Measurements from ENCODE around the gene BRSK1. TPM values are rescaled to one million over a fixed set of nuclear protein-coding genes. Genes with fewer than 3 reads are reported as not detected.

The BRSK1 gene
- total RNA-seq (2012; rRNA removed): 2.2 and 2.5 TPM in 2 replicates

GRCh38 chr19:55283548-55284377 lies at the start of gene BRSK1:
Gene BRSK1, plus strand, starts transcription at chr19:55283997. Its CDS starts 446 bp downstream, at chr19:55284443.
- no peak within 1 kb of the TSS for H3K9ac ChIP-seq (ENCODE audit: low read depth, low read length)
- H3K9me3 ChIP-seq (replicated peaks; ENCODE audit: low read length): no peaks in the 10 kb centered on the region
- peak within 1 kb of the TSS; percentile 49 for H3K4me3 ChIP-seq (ENCODE audit: low read length)
- H3K4me2 ChIP-seq (ENCODE audit: low read length): peak within 1 kb of the TSS; percentile 70
- no peaks in the 10 kb centered on the region for H3K27me3 ChIP-seq (ENCODE audit: control insufficient read depth, insufficient read depth, low read length)
- no peaks in the 10 kb centered on the region for H3K36me3 ChIP-seq (ENCODE audit: insufficient read depth, low read length)
- peaks cover 11% of the 10 kb centered on the region for H3K4me1 ChIP-seq (ENCODE audit: control insufficient read depth, insufficient read depth, low read length)

GRCh38 chr19:55238030-55238429 lies 45.8 kb upstream of the BRSK1 start:
- no peaks in the 10 kb centered on the region for H3K27me3 ChIP-seq (ENCODE audit: control insufficient read depth, insufficient read depth, low read length)
- H3K4me1 ChIP-seq (ENCODE audit: control insufficient read depth, insufficient read depth, low read length): no peaks in the 10 kb centered on the region
- no peaks in the 10 kb centered on the region for H3K9me3 ChIP-seq (replicated peaks; ENCODE audit: low read length)
- H3K36me3 ChIP-seq (ENCODE audit: insufficient read depth, low read length): peaks cover 61% of the 10 kb centered on the region
- H3K4me2 ChIP-seq (ENCODE audit: low read length): no peak overlapping the region
- no peak overlapping the region for H3K9ac ChIP-seq (ENCODE audit: low read depth, low read length)
- H3K4me3 ChIP-seq (ENCODE audit: low read length): no peak overlapping the region

GRCh38 chr19:55239004-55239403 lies 44.8 kb upstream of the BRSK1 start:
- H3K4me2 ChIP-seq (ENCODE audit: low read length): no peak overlapping the region
- no peak overlapping the region for H3K4me3 ChIP-seq (ENCODE audit: low read length)
- H3K9me3 ChIP-seq (replicated peaks; ENCODE audit: low read length): no peaks in the 10 kb centered on the region
- H3K4me1 ChIP-seq (ENCODE audit: control insufficient read depth, insufficient read depth, low read length): no peaks in the 10 kb centered on the region
- peaks cover 58% of the 10 kb centered on the region for H3K36me3 ChIP-seq (ENCODE audit: insufficient read depth, low read length)
- no peak overlapping the region for H3K9ac ChIP-seq (ENCODE audit: low read depth, low read length)
- H3K27me3 ChIP-seq (ENCODE audit: control insufficient read depth, insufficient read depth, low read length): no peaks in the 10 kb centered on the region

- Histone ChIP-seq H3K4me2 (ENCODE audit: low read length) (no peak overlapping the region), H3K4me3 (ENCODE audit: low read length) (no peak overlapping the region), H3K9me3 (replicated peaks; ENCODE audit: low read length) (no peaks in the 10 kb centered on the region), H3K4me1 (ENCODE audit: control insufficient read depth, insufficient read depth, low read length) (no peaks in the 10 kb centered on the region), H3K27me3 (ENCODE audit: control insufficient read depth, insufficient read depth, low read length) (no peaks in the 10 kb centered on the region), H3K9ac (ENCODE audit: low read depth, low read length) (no peak overlapping the region), H3K36me3 (ENCODE audit: insufficient read depth, low read length) (peaks cover 72% of the 10 kb centered on the region)
Observed at GRCh38 chr19:55240713-55241020, 43.1 kb upstream of the BRSK1 start.

- Histone ChIP-seq H3K4me2 (ENCODE audit: low read length) (no peak overlapping the region), H3K9me3 (replicated peaks; ENCODE audit: low read length) (no peaks in the 10 kb centered on the region), H3K4me3 (ENCODE audit: low read length) (no peak overlapping the region), H3K27me3 (ENCODE audit: control insufficient read depth, insufficient read depth, low read length) (no peaks in the 10 kb centered on the region), H3K9ac (ENCODE audit: low read depth, low read length) (no peak overlapping the region), H3K4me1 (ENCODE audit: control insufficient read depth, insufficient read depth, low read length) (no peaks in the 10 kb centered on the region), H3K36me3 (ENCODE audit: insufficient read depth, low read length) (peaks cover 73% of the 10 kb centered on the region)
Observed at GRCh38 chr19:55241143-55241934, 42.5 kb upstream of the BRSK1 start.

GRCh38 chr19:55241935-55242464 lies 41.8 kb upstream of the BRSK1 start:
- peaks cover 71% of the 10 kb centered on the region for H3K36me3 ChIP-seq (ENCODE audit: insufficient read depth, low read length)
- no peak overlapping the region for H3K9ac ChIP-seq (ENCODE audit: low read depth, low read length)
- no peak overlapping the region for H3K4me3 ChIP-seq (ENCODE audit: low read length)
- H3K4me2 ChIP-seq (ENCODE audit: low read length): no peak overlapping the region
- no peaks in the 10 kb centered on the region for H3K4me1 ChIP-seq (ENCODE audit: control insufficient read depth, insufficient read depth, low read length)
- no peaks in the 10 kb centered on the region for H3K27me3 ChIP-seq (ENCODE audit: control insufficient read depth, insufficient read depth, low read length)
- no peaks in the 10 kb centered on the region for H3K9me3 ChIP-seq (replicated peaks; ENCODE audit: low read length)

GRCh38 chr19:55242517-55242916 lies 41.3 kb upstream of the BRSK1 start:
- Histone ChIP-seq H3K4me2 (ENCODE audit: low read length) (no peak overlapping the region), H3K27me3 (ENCODE audit: control insufficient read depth, insufficient read depth, low read length) (no peaks in the 10 kb centered on the region), H3K4me3 (ENCODE audit: low read length) (no peak overlapping the region), H3K36me3 (ENCODE audit: insufficient read depth, low read length) (peaks cover 65% of the 10 kb centered on the region), H3K4me1 (ENCODE audit: control insufficient read depth, insufficient read depth, low read length) (no peaks in the 10 kb centered on the region), H3K9ac (ENCODE audit: low read depth, low read length) (no peak overlapping the region), H3K9me3 (replicated peaks; ENCODE audit: low read length) (no peaks in the 10 kb centered on the region)

GRCh38 chr19:55244004-55244680 lies 39.7 kb upstream of the BRSK1 start:
- no peak overlapping the region for H3K4me3 ChIP-seq (ENCODE audit: low read length)
- H3K9me3 ChIP-seq (replicated peaks; ENCODE audit: low read length): no peaks in the 10 kb centered on the region
- H3K36me3 ChIP-seq (ENCODE audit: insufficient read depth, low read length): peaks cover 54% of the 10 kb centered on the region
- no peak overlapping the region for H3K4me2 ChIP-seq (ENCODE audit: low read length)
- H3K4me1 ChIP-seq (ENCODE audit: control insufficient read depth, insufficient read depth, low read length): no peaks in the 10 kb centered on the region
- H3K27me3 ChIP-seq (ENCODE audit: control insufficient read depth, insufficient read depth, low read length): no peaks in the 10 kb centered on the region
- H3K9ac ChIP-seq (ENCODE audit: low read depth, low read length): no peak overlapping the region

GRCh38 chr19:55245236-55245904 lies 38.4 kb upstream of the BRSK1 start:
- Histone ChIP-seq H3K4me2 (ENCODE audit: low read length) (no peak overlapping the region), H3K4me3 (ENCODE audit: low read length) (no peak overlapping the region), H3K4me1 (ENCODE audit: control insufficient read depth, insufficient read depth, low read length) (no peaks in the 10 kb centered on the region), H3K36me3 (ENCODE audit: insufficient read depth, low read length) (peaks cover 45% of the 10 kb centered on the region), H3K27me3 (ENCODE audit: control insufficient read depth, insufficient read depth, low read length) (no peaks in the 10 kb centered on the region), H3K9me3 (replicated peaks; ENCODE audit: low read length) (no peaks in the 10 kb centered on the region), H3K9ac (ENCODE audit: low read depth, low read length) (no peak overlapping the region)

- H3K4me3 ChIP-seq (ENCODE audit: low read length): no peak overlapping the region
- peaks cover 34% of the 10 kb centered on the region for H3K36me3 ChIP-seq (ENCODE audit: insufficient read depth, low read length)
- H3K9ac ChIP-seq (ENCODE audit: low read depth, low read length): no peak overlapping the region
Observed at GRCh38 chr19:55246462-55247451, 37.0 kb upstream of the BRSK1 start.

More at GRCh38 chr19:55246462-55247451, 37.0 kb upstream of the BRSK1 start:
- H3K4me1 ChIP-seq (ENCODE audit: control insufficient read depth, insufficient read depth, low read length): peaks cover 5% of the 10 kb centered on the region
- H3K9me3 ChIP-seq (replicated peaks; ENCODE audit: low read length): no peaks in the 10 kb centered on the region
- H3K4me2 ChIP-seq (ENCODE audit: low read length): no peak overlapping the region
- no peaks in the 10 kb centered on the region for H3K27me3 ChIP-seq (ENCODE audit: control insufficient read depth, insufficient read depth, low read length)
